OCI-LY3 (cell line): ENCODE measurements around the gene ATP2B3.

Experiments
- CTCF ChIP-seq: fragments of 200-600, 300-600 bp; sonication (generic); IDR thresholded peaks from 2 replicates; pipeline ENCODE4 v1.5.1; 2014; ENCODE audit warnings: antibody characterized with exemption, low read length, low read depth
- EZH2phosphoT487 ChIP-seq: fragments of 200-600 bp; shearing (Covaris generic); IDR thresholded peaks from 2 replicates; pipeline ENCODE4 v1.6.1; 2018; ENCODE audit warnings: antibody characterized with exemption, mixed run types, low read depth

GRCh38 chrX:153477901-153478300, 39.5 kb upstream of the ATP2B3 start:
- TF ChIP-seq CTCF (no peak), EZH2phosphoT487 (no peak)
